GM18951 (cell line): ENCODE measurements around the gene ALDH4A1.

Experiments used
- POLR2A ChIP-seq: IDR thresholded peaks from 4 replicates; pipeline ENCODE4 v1.6.1; 2011; ENCODE audit warnings: mild to moderate bottlenecking; ENCODE audit not compliant: insufficient read length, insufficient read depth; ENCODE audit errors: extremely low read depth
- in situ Hi-C: fragments of 300-500 bp; cut with MboI; formaldehyde crosslinking; loops from one replicate; pipeline ENCODE4 v1.12.0; 2022; ENCODE audit warnings: low sequenced_read_pairs, mixed read lengths, inconsistent platforms; ENCODE audit not compliant: unreplicated experiment

The ALDH4A1 gene

GRCh38 chr1:18932879-18933278 lies 30.5 kb upstream of the ALDH4A1 start:
- in situ Hi-C loops: no loop called here
- TF ChIP-seq POLR2A: no peak

- no peak for TF ChIP-seq POLR2A
- in situ Hi-C loops: no loop called here
Observed at GRCh38 chr1:18932387-18932786, 30.0 kb upstream of the ALDH4A1 start.

GRCh38 chr1:18931730-18932129 lies 29.4 kb upstream of the ALDH4A1 start:
- in situ Hi-C loops: no loop called here
- no peak for TF ChIP-seq POLR2A

GRCh38 chr1:18929686-18930085 lies 27.3 kb upstream of the ALDH4A1 start:
- in situ Hi-C loops: no loop called here
- TF ChIP-seq POLR2A: no peak

GRCh38 chr1:18928985-18929384 lies 26.6 kb upstream of the ALDH4A1 start:
- in situ Hi-C loops: no loop called here
- TF ChIP-seq POLR2A: no peak

- in situ Hi-C loops: no loop called here
- no peak for TF ChIP-seq POLR2A
Observed at GRCh38 chr1:18928406-18928805, 26.1 kb upstream of the ALDH4A1 start.

GRCh38 chr1:18927654-18928272 lies 25.4 kb upstream of the ALDH4A1 start:
- no peak for TF ChIP-seq POLR2A
- in situ Hi-C loops: no loop called here

- in situ Hi-C loops: no loop called here
Observed at GRCh38 chr1:18927082-18927653, 24.8 kb upstream of the ALDH4A1 start.

GRCh38 chr1:18926315-18927081 lies 24.1 kb upstream of the ALDH4A1 start:
- in situ Hi-C loops: no loop called here
- peak; percentile 69 for TF ChIP-seq POLR2A

More at GRCh38 chr1:18927082-18927653, 24.8 kb upstream of the ALDH4A1 start:
- TF ChIP-seq POLR2A: peak; percentile 40

GRCh38 chr1:18925279-18925678 lies 22.9 kb upstream of the ALDH4A1 start:
- in situ Hi-C loops: no loop called here
- no peak for TF ChIP-seq POLR2A

- in situ Hi-C loops: loop anchor here (25.0 kb wide), 2 partner anchors 163 to 313 kb away; no protein-coding TSS in a partner anchor
- no peak for TF ChIP-seq POLR2A
Observed at GRCh38 chr1:18924221-18924691, 21.9 kb upstream of the ALDH4A1 start.

GRCh38 chr1:18923756-18924211 lies 21.4 kb upstream of the ALDH4A1 start:
- TF ChIP-seq POLR2A: no peak
- in situ Hi-C loops: loop anchor here (25.0 kb wide), 2 partner anchors 164 to 314 kb away; no protein-coding TSS in a partner anchor
